ENCODE measurements around the gene UBA5. TPM values are rescaled to one million over a fixed set of nuclear protein-coding genes. Genes with fewer than 3 reads are reported as not detected.

UBA5 gene
- total and polyA plus RNA-seq, 9 of the 15 experiments (the other 6 are each of a cell fraction or from before 2014, with no cell fraction given) = 8.1 to 71.1 (median 29.4) TPM

Other genes with a start within 250 kb of the UBA5 start
- gene DNAJC13, start 242.8 kb upstream of the UBA5 start, total RNA-seq (2014; rRNA removed) = 7.9 and 8.3 TPM in 2 replicates
- gene DNAJC13, start 242.8 kb upstream of the UBA5 start, total RNA-seq (2014; rRNA removed; fragmentation: Illumina TruSeq; extraction: Trizol) = 12.1 and 12.4 TPM in 2 replicates
- gene DNAJC13, start 242.8 kb upstream of the UBA5 start, total RNA-seq (2015; rRNA removed; fragmentation: Illumina TruSeq; extraction: Trizol) = 14.5 and 17.1 TPM in 2 replicates
- gene DNAJC13, start 242.8 kb upstream of the UBA5 start, total RNA-seq (2021) = 9.7 and 10.6 TPM in 2 replicates
- gene DNAJC13, start 242.8 kb upstream of the UBA5 start, polyA plus RNA-seq (2011; rRNA removed) = 8.4 and 10.2 TPM in 2 replicates
- 8.4 and 11.6 TPM in 2 replicates for gene DNAJC13, start 242.8 kb upstream of the UBA5 start, polyA plus RNA-seq (2014; fragmentation: Illumina TruSeq; extraction: Trizol)
- gene DNAJC13, start 242.8 kb upstream of the UBA5 start, polyA plus RNA-seq (2014; fragmentation: Nextera tagmentation; extraction: Ambion mirVana) = 1 to 10 TPM; 2.9 to 3.7 TPM
- gene DNAJC13, start 242.8 kb upstream of the UBA5 start, polyA plus RNA-seq (2014; rRNA removed) = 5.8 and 6.4 TPM in 2 replicates
- not detected in 2 replicates for gene ACKR4, start 63.1 kb upstream of the UBA5 start, total RNA-seq (2014; rRNA removed)
- not detected in 2 replicates for gene ACKR4, start 63.1 kb upstream of the UBA5 start, total RNA-seq (2014; rRNA removed; fragmentation: Illumina TruSeq; extraction: Trizol)
- not detected in 2 replicates for gene ACKR4, start 63.1 kb upstream of the UBA5 start, total RNA-seq (2015; rRNA removed; fragmentation: Illumina TruSeq; extraction: Trizol)
- not detected in 2 replicates for gene ACKR4, start 63.1 kb upstream of the UBA5 start, total RNA-seq (2021)
- gene ACKR4, start 63.1 kb upstream of the UBA5 start, polyA plus RNA-seq (2011; rRNA removed) = 0.04 TPM in 1 of 2 replicates, not detected in the other
- gene ACKR4, start 63.1 kb upstream of the UBA5 start, polyA plus RNA-seq (2014; fragmentation: Illumina TruSeq; extraction: Trizol) = not detected in 2 replicates
- under 1 TPM in 1 of 2 experiments, not detected in 1; 0.06 TPM for gene ACKR4, start 63.1 kb upstream of the UBA5 start, polyA plus RNA-seq (2014; fragmentation: Nextera tagmentation; extraction: Ambion mirVana)
- gene ACKR4, start 63.1 kb upstream of the UBA5 start, polyA plus RNA-seq (2014; rRNA removed) = not detected in 2 replicates
- 4.0 and 6.0 TPM in 2 replicates for gene ACAD11, start 520 bp upstream of the UBA5 start, total RNA-seq (2014; rRNA removed)
- gene ACAD11, start 520 bp upstream of the UBA5 start, total RNA-seq (2014; rRNA removed; fragmentation: Illumina TruSeq; extraction: Trizol) = 3.5 and 4.2 TPM in 2 replicates
- gene ACAD11, start 520 bp upstream of the UBA5 start, total RNA-seq (2015; rRNA removed; fragmentation: Illumina TruSeq; extraction: Trizol) = 3.8 and 4.3 TPM in 2 replicates
- 3.4 and 3.7 TPM in 2 replicates for gene ACAD11, start 520 bp upstream of the UBA5 start, total RNA-seq (2021)
- gene ACAD11, start 520 bp upstream of the UBA5 start, polyA plus RNA-seq (2011; rRNA removed) = 8.4 and 8.7 TPM in 2 replicates
- gene ACAD11, start 520 bp upstream of the UBA5 start, polyA plus RNA-seq (2014; fragmentation: Illumina TruSeq; extraction: Trizol) = 3.6 and 5.0 TPM in 2 replicates
- 1 to 10 TPM; 1.3 to 2.1 TPM for gene ACAD11, start 520 bp upstream of the UBA5 start, polyA plus RNA-seq (2014; fragmentation: Nextera tagmentation; extraction: Ambion mirVana)
- gene ACAD11, start 520 bp upstream of the UBA5 start, polyA plus RNA-seq (2014; rRNA removed) = 6.3 and 7.4 TPM in 2 replicates
- 3.5 and 8.2 TPM in 2 replicates for gene NPHP3, start 62.1 kb downstream of the UBA5 start, total RNA-seq (2014; rRNA removed)
- 7.4 and 9.0 TPM in 2 replicates for gene NPHP3, start 62.1 kb downstream of the UBA5 start, total RNA-seq (2014; rRNA removed; fragmentation: Illumina TruSeq; extraction: Trizol)
- 5.7 and 7.0 TPM in 2 replicates for gene NPHP3, start 62.1 kb downstream of the UBA5 start, total RNA-seq (2015; rRNA removed; fragmentation: Illumina TruSeq; extraction: Trizol)
- gene NPHP3, start 62.1 kb downstream of the UBA5 start, total RNA-seq (2021) = 5.3 and 6.4 TPM in 2 replicates
- gene NPHP3, start 62.1 kb downstream of the UBA5 start, polyA plus RNA-seq (2011; rRNA removed) = 13.2 and 13.5 TPM in 2 replicates
- gene NPHP3, start 62.1 kb downstream of the UBA5 start, polyA plus RNA-seq (2014; fragmentation: Illumina TruSeq; extraction: Trizol) = 5.8 and 6.0 TPM in 2 replicates
- gene NPHP3, start 62.1 kb downstream of the UBA5 start, polyA plus RNA-seq (2014; fragmentation: Nextera tagmentation; extraction: Ambion mirVana) = 1 to 10 TPM in 1 of 2 experiments, under 1 TPM in 1; 0.62 to 1.8 TPM
- gene NPHP3, start 62.1 kb downstream of the UBA5 start, polyA plus RNA-seq (2014; rRNA removed) = 7.6 and 9.6 TPM in 2 replicates

Data from K562 (cell line).